HFFc6 (cell line): ENCODE data around the gene PLEKHG4B. TPM values are rescaled to one million over a fixed set of nuclear protein-coding genes. Genes with fewer than 3 reads are reported as not detected.

Experiments used
- DNase-seq: peaks from one replicate; pipeline ENCODE4 v3.0.0-alpha.2; 2018
- H3K27ac Mint-ChIP-seq: 2 replicates; pipeline ENCODE4 v1.8.0; 2020; ENCODE audit warnings: mild to moderate bottlenecking, mixed read lengths
- H3K27me3 Mint-ChIP-seq: 2 replicates; pipeline ENCODE4 v1.8.0; 2021; ENCODE audit warnings: mild to moderate bottlenecking, moderate library complexity, mixed read lengths; ENCODE audit not compliant: insufficient read depth
- H3K36me3 Mint-ChIP-seq: 2 replicates; pipeline ENCODE4 v1.8.0; 2021; ENCODE audit warnings: low read depth, mixed read lengths
- H3K4me1 Mint-ChIP-seq: 2 replicates; pipeline ENCODE4 v1.8.0; 2020; ENCODE audit warnings: low read depth, mixed read lengths
- H3K4me3 Mint-ChIP-seq: 2 replicates; pipeline ENCODE4 v1.8.0; 2020; ENCODE audit warnings: mild to moderate bottlenecking, moderate library complexity, mixed read lengths
- H3K9me3 Mint-ChIP-seq: 2 replicates; pipeline ENCODE4 v1.8.0; 2020; ENCODE audit warnings: mild to moderate bottlenecking, mixed read lengths
- CTCF ChIP-seq: fragments of 200-600 bp; sonication (generic); IDR thresholded peaks from 2 replicates; pipeline ENCODE4 v1.5.0; 2021; ENCODE audit warnings: antibody characterized with exemption, mild to moderate bottlenecking
- total RNA-seq, 6 experiments: library from RNA; stranded (reverse); fragmentation: NEBNext Ultra II Directional; extraction: Animal tissue kit (Norgen Biotek cat#: 25700); gene quantifications; 2 replicates in 1 of 6; 3 replicates in 5 of 6; pipeline ENCODE4 v1.2.3, GENCODE V29; 2021

Gene PLEKHG4B
- total RNA-seq, 6 experiments from 2014 or later, result 0.66 to 4.3 (median 3.9) TPM

- Mint-ChIP-seq H3K27me3 (peaks cover 13% of the 10 kb centered on the region), H3K4me1 (peaks cover 7% of the 10 kb centered on the region), H3K36me3 (no peaks in the 10 kb centered on the region), H3K4me3 (no peak overlapping the region), H3K9me3 (no peaks in the 10 kb centered on the region), H3K27ac (no peak overlapping the region)
- DNase-seq, result no peak
- no peak for TF ChIP-seq CTCF
Measured at GRCh38 chr5:181566-181965, 89.6 kb downstream of the PLEKHG4B start.

- no peak for DNase-seq
- H3K4me3 Mint-ChIP-seq, result no peak overlapping the region
Measured at GRCh38 chr5:182126-182525, 90.2 kb downstream of the PLEKHG4B start.

GRCh38 chr5:184471-184870, 92.5 kb downstream of the PLEKHG4B start:
- H3K27me3 Mint-ChIP-seq, result peaks cover 3% of the 10 kb centered on the region
- H3K36me3 Mint-ChIP-seq, result no peaks in the 10 kb centered on the region
- H3K27ac Mint-ChIP-seq, result no peak overlapping the region
- H3K9me3 Mint-ChIP-seq, result no peaks in the 10 kb centered on the region
- peaks cover 13% of the 10 kb centered on the region for H3K4me1 Mint-ChIP-seq
- DNase-seq, result peak; percentile 22
- no peak overlapping the region for H3K4me3 Mint-ChIP-seq
- no peak for TF ChIP-seq CTCF

More at GRCh38 chr5:182126-182525, 90.2 kb downstream of the PLEKHG4B start:
- Mint-ChIP-seq H3K27ac (no peak overlapping the region), H3K9me3 (no peaks in the 10 kb centered on the region), H3K27me3 (peaks cover 13% of the 10 kb centered on the region), H3K36me3 (no peaks in the 10 kb centered on the region), H3K4me1 (peaks cover 5% of the 10 kb centered on the region)
- no peak for TF ChIP-seq CTCF

GRCh38 chr5:185095-186070, 93.4 kb downstream of the PLEKHG4B start:
- Mint-ChIP-seq H3K36me3 (no peaks in the 10 kb centered on the region), H3K4me1 (peaks cover 13% of the 10 kb centered on the region), H3K9me3 (no peaks in the 10 kb centered on the region), H3K4me3 (no peak overlapping the region), H3K27me3 (peaks cover 6% of the 10 kb centered on the region), H3K27ac (no peak overlapping the region)
- DNase-seq, result no peak
- TF ChIP-seq CTCF, result no peak

GRCh38 chr5:186091-187041, 94.4 kb downstream of the PLEKHG4B start:
- H3K36me3 Mint-ChIP-seq, result no peaks in the 10 kb centered on the region
- H3K9me3 Mint-ChIP-seq, result no peaks in the 10 kb centered on the region
- no peak for DNase-seq
- H3K4me1 Mint-ChIP-seq, result peaks cover 13% of the 10 kb centered on the region
- peaks cover 8% of the 10 kb centered on the region for H3K27me3 Mint-ChIP-seq
- TF ChIP-seq CTCF, result no peak
- no peak overlapping the region for H3K4me3 Mint-ChIP-seq
- H3K27ac Mint-ChIP-seq, result no peak overlapping the region
